GM18909 (cell line): Measurements from ENCODE around the gene B3GNT7.
"Not testable (repeated sequence)": the region's sequence is repeated elsewhere in the genome, so short reads cannot be mapped to it uniquely, and the experiment has no call there.

Source experiments
- ATAC-seq: cut with Tn5 transposase; IDR thresholded peaks from one replicate; pipeline ENCODE4 v1.9.1; 2021; ENCODE audit warnings: mild to moderate bottlenecking; ENCODE audit not compliant: unreplicated experiment, poor library complexity

Gene B3GNT7

GRCh38 chr2:231399046-231399852, 3.7 kb downstream of the B3GNT7 start:
- ATAC-seq, result no peak

DNA sequence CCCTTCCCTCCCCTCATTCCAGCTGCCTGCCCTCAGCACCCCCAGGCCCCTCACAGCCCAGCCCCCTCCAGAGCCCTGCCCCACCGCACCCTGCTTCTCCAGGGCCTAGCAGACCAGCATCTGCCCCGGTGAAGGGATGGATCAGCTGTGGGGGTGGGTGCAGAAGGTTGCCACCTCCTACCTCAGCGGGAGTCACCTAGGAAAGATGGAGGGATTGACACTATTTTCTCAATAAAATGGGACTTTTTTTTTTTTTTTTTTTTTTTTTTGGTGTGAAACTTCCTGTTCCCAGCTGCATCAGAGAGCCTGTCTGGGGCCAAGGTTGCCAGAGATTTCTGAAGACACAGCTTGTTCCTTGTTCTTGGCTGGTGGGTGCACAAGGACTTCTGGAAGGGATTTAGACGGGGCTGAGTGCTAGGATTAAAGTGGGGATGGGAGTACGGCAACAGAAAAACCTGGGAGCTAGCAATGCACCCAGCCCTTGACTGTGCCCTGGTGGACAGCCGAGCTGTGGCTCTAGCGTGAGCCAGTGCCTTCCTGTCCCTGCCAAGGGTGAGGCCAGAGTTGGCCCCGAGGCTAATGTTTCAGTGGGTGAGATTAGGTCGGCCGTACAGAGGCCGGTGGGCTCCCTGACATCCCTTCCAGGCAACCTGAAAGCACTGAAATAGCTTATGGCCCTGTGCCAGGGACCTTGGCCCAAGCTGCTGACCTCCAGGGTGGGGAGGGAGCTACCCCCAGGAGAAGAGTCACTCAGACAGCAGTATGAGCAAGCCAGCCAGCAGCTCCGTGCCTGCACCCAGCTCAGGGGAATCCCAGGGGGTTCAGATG, 4.6 kb downstream of the B3GNT7 start:
- no peak for ATAC-seq

- ATAC-seq, result not testable (repeated sequence)
These were observed 5.2 kb downstream of the B3GNT7 start for GRCh38 chr2:231400681-231401080.

- not testable (repeated sequence) for ATAC-seq
These were observed 5.6 kb downstream of the B3GNT7 start for GRCh38 chr2:231401101-231401500.

- not testable (repeated sequence) for ATAC-seq
These were observed 8.1 kb downstream of the B3GNT7 start for GRCh38 chr2:231403421-231404182.

- ATAC-seq, result not testable (repeated sequence)
These were observed 8.7 kb downstream of the B3GNT7 start for GRCh38 chr2:231404183-231404578.

- not testable (repeated sequence) for ATAC-seq
These were observed 10.3 kb downstream of the B3GNT7 start for GRCh38 chr2:231405601-231406367.

- not testable (repeated sequence) for ATAC-seq
These were observed 12.2 kb downstream of the B3GNT7 start for GRCh38 chr2:231407686-231408085.

DNA sequence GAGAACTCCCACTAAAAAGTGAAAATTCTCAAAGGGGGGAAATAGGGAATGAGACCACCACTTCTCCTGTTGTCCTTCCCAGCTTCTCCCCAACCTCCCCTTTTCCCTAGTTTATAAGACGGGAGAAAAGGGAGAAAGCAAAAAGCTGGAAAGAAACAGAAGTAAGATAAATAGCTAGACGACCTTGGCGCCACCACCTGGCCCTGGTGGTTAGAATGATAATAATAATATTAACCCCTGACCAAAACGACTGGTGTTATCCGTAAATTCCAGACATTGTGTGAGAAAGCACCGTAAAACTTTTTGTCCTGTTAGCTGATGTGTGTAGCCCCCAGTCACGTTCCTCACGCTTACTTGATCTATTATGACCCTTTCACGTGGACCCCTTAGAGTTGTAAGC, 12.8 kb downstream of the B3GNT7 start:
- not testable (repeated sequence) for ATAC-seq

DNA sequence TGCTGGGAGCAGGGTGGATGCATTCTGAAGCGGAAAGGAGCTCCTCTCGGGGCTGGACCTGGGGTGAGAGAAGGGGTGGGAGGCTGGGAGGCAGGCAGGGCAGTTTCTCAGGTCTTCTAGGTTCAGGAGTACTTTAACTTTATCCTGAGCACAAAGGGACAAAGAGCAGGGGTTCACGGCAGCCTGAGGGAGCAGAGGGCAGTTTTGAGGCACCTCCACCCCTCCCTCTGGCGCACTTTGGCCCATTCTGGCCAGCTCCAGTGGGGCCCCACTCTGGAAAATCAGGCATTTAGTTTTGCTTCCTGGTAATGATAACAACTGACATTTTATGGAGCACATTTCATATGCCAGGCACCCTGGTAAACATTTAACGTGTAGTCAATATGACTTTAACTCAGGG, 14.3 kb downstream of the B3GNT7 start:
- ATAC-seq, result no peak

DNA sequence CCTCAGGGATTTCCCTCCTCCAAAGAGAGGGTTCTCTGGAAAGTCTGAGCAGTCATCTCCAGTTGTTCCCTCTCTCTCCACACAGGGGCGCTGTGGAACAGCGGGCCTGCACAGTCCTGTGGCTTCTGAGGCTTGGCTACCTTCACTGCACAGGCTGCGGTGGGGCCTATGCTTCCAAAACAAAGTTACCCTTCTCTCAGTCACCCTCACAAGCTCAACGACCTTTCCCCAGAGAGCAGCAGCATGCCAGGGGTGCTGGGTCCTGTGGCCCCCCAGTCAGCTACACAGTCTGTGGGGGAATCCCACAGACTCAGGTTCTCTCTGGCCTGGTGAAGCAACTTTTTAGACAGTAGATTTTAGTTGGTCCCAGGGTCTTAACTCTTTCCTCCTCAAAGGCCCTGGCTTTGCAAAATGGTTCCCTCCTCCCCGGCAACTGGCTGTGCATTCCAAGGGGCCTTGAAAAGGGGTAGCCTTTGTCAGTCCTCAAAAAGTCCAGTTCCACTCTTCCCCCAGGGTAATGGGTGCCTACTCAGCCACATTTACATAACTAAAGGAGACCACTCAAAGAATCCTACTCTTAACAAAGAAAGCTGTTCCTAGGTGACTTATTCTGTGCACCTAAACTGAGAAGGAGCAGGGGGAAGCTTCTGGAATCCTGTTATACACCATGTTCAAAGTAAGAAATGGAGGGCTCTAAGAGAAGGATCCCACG, 14.9 kb downstream of the B3GNT7 start:
- no peak for ATAC-seq

- no peak for ATAC-seq
These were observed 15.7 kb downstream of the B3GNT7 start for GRCh38 chr2:231411237-231411636.

DNA sequence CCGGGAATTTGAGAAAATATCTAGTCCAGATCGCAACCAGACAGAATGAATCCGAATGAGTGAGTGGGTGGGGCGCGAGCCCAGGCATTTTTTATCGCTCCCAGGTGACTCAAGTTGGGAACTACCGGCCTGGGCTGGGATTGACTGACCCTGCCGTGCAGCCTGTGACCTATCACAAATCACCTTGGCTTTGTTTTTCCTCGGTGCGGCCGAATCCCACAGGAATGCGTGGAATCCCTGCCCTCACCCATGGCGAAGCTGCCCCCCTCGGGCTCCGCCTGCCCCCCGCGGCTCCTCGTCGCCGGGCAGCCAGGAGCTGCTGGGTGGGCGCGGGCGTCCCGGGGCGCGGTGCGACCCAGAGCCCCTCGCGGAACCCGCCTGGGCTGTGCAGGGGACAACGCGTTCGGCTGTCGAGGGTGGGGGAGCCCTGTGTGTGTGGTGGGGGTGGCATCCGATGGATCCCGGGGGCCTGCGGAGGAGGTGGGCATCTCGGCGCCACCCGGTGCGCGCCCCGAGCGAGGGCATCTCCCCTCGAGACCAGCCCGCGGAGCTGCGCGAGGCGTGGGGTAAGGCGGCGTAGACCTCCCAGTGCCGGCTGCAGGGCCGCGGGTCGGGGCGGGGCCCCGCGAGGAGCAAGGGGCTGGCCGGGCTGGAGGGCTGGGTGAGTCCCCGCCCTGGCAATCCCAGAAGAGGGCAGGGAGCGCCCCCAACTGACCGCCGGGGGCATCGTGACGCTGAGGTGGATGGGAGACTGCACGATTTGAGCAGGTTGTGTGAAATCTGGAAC, 16.5 kb downstream of the B3GNT7 start:
- ATAC-seq, result peak; percentile 97

- ATAC-seq, result peak; percentile 26
These were observed 17.1 kb downstream of the B3GNT7 start for GRCh38 chr2:231412618-231412963.

GRCh38 chr2:231413456-231413855, 17.9 kb downstream of the B3GNT7 start:
- ATAC-seq, result no peak

- no peak for ATAC-seq
These were observed 18.5 kb downstream of the B3GNT7 start for GRCh38 chr2:231413921-231414476.

- no peak for ATAC-seq
These were observed 19.5 kb downstream of the B3GNT7 start for GRCh38 chr2:231415029-231415428.
